GM18907 (cell line): ENCODE data around the gene DMBT1.
"Not testable (repeated sequence)": the region's sequence is repeated elsewhere in the genome, so short reads cannot be mapped to it uniquely, and the experiment has no call there.

Source experiments
- ATAC-seq: cut with Tn5 transposase; IDR thresholded peaks from one replicate; pipeline ENCODE4 v1.9.1; 2021; ENCODE audit warnings: mild to moderate bottlenecking, moderate library complexity; ENCODE audit not compliant: unreplicated experiment

The DMBT1 gene

GRCh38 chr10:122577311-122577885 is 16.8 kb downstream of the DMBT1 start:
- ATAC-seq, result no peak

- ATAC-seq, result not testable (repeated sequence)
Measured at GRCh38 chr10:122586070-122586469, 25.5 kb downstream of the DMBT1 start.

- no peak for ATAC-seq
Measured at GRCh38 chr10:122587098-122587760, 26.7 kb downstream of the DMBT1 start.

- no peak for ATAC-seq
Measured at GRCh38 chr10:122588381-122588780, 27.8 kb downstream of the DMBT1 start.

GRCh38 chr10:122590153-122590552 is 29.6 kb downstream of the DMBT1 start:
- ATAC-seq, result no peak

- no peak for ATAC-seq
Measured at GRCh38 chr10:122591736-122592135, 31.2 kb downstream of the DMBT1 start.

- no peak for ATAC-seq
Measured at GRCh38 chr10:122592161-122592560, 31.6 kb downstream of the DMBT1 start.

- ATAC-seq, result no peak
Measured at GRCh38 chr10:122617476-122618270, 57.1 kb downstream of the DMBT1 start.

- ATAC-seq, result no peak
Measured at GRCh38 chr10:122618461-122619165, 58.1 kb downstream of the DMBT1 start.

- ATAC-seq, result not testable (repeated sequence)
Measured at GRCh38 chr10:122620961-122621360, 60.4 kb downstream of the DMBT1 start.

- ATAC-seq, result no peak
Measured at GRCh38 chr10:122624546-122624945, 64.0 kb downstream of the DMBT1 start.

- no peak for ATAC-seq
Measured at GRCh38 chr10:122630526-122630925, 70.0 kb downstream of the DMBT1 start.

GRCh38 chr10:122632031-122632430 is 71.5 kb downstream of the DMBT1 start:
- no peak for ATAC-seq

GRCh38 chr10:122632576-122632975 is 72.0 kb downstream of the DMBT1 start:
- ATAC-seq, result no peak

- no peak for ATAC-seq
Measured at GRCh38 chr10:122636953-122637352, 76.4 kb downstream of the DMBT1 start.

- no peak for ATAC-seq
Measured at GRCh38 chr10:122637376-122637775, 76.8 kb downstream of the DMBT1 start.

- no peak for ATAC-seq
Measured at GRCh38 chr10:122638106-122638505, 77.6 kb downstream of the DMBT1 start.

- ATAC-seq, result no peak
Measured at GRCh38 chr10:122639801-122640200, 79.2 kb downstream of the DMBT1 start.

GRCh38 chr10:122640921-122641320 is 80.4 kb downstream of the DMBT1 start:
- ATAC-seq, result no peak

GRCh38 chr10:122642726-122643605 is 82.4 kb downstream of the DMBT1 start:
- ATAC-seq, result no peak
